NCI-H1436 (cell line): ENCODE data around the gene TEKT3.

Experiments used
- DNase-seq: peaks from one replicate; lab custom pipeline; 2025; lab: John Stamatoyannopoulos, UW

TEKT3 gene

DNA sequence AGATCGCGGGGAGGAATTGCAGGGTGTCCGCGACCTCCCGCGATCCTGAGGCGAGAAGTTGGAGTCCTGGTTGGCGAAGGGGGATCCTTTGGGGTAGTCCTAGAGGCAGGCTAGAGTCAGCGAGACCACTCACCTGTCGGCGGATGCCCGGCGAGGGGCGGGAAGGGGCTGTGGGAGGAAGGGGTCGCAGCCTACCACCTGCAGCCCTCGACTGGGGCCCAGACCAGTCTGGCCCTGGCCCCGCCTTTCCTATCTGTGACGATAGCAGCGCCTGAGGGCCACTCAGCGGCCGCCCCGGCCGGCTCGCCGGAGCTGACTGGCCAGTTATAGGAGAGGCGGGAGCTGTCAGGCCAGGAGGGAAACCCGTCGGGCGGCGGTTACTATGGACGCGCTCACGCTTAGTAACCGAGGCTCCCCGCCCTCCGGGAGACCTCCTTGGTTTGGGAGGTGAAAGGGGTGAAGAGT, at the start of gene TEKT3:
Gene TEKT3, minus strand, starts transcription at position 213 of the 465 bp plus-strand sequence. CDS start 10,012 bp downstream, outside the sequence.
- no peak for DNase-seq

DNA sequence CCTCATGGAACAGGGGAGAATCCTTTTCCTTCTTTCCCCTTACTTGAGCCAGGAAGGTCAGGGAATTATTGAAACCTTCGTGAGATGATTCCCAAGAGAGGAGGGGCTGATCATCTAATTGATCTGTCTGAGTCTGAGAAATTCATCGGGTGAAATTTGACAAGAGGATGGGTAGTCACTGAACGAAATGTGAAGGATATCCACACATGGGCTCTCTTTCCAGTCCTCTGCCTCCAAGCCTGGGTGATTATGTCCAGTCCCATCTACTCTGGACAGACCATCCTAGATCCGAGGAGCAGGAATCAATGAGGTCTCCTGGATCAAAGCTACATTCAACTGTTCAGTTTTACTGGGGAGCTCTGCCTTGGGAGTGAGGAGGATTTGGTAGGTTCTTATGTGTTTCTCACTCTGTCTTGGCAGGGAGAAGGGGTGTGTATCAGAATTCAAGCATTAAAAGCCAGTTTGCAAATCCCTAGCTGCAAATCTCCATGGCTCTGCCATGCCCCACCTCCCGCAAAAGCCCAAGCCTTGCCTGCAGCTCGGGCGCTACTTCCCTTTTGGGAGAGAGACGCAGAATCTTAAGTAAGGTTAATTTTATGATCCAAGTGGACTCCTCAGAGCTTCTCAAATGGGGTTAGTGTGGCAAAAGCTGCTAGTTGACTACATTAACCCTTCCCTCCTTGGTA, 47.1 kb upstream of the TEKT3 start:
- no peak for DNase-seq

DNA sequence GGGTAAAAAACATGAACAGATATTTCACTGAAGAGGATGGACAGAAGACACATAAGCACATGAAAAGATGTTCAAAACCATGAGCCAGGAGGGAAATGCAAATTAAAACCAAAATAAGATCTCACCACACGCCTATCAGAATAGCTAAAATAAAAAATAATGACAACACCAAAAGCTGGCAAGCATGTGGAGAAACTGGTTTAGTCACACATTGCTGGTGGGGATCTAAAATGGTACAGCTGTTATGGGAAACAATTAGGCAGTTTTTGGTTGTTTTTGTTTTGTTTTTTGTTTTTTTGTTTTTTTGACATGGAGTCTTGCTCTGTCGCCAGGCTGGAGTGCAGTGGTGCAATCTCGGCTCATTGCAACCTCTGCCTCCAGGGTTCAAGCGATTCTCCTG, 44.7 kb upstream of the TEKT3 start:
- DNase-seq, result no peak

DNA sequence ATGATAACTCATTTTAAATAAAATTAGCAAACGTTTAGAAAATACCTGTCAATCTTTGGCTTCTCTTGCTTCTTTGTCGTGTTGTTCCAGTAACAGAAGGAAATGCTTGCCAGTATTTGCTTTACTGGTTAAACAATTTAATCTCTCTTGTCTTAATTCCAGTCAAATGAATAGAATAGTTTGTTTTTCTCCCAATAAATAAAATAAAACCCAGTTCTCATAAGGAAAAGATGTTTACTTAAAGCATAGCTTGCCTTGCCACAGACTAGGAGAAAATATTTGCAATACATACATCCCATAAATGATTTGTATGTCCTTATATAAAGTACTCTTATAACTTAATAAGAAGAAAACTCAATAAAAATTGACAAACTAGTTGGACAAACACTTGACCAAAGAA, 43.9 kb upstream of the TEKT3 start:
- DNase-seq, result no peak

DNA sequence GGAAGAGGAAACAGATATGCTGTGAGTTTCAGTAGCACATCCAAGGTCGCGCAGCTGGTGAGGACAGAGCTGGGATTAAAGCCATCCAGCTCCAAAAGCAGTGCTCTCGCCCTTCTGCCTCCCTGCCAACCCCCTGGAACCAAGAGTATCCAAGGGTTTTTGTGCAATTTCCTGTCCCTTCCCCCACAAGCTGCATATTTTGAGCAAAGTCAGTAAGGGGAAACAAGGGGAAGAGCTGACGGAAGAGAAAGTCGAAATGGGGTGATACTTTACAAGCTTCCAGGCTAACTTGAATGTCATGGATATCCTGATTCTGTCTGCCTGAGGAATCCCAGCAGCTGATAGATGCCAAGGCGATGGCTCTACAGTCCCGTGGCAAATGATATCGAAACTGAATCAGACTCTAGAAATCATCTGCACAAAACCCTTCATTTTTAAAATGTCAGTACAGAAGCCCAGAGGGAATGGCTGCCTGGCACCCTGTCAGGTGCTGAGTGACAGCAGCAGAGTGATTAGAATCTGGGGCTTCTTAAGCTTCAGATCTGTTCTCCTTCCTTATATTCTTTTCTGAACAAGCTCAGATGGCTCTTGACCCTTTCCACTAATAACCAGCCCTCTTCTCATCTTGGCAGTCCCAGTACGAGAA, 42.9 kb upstream of the TEKT3 start:
- no peak for DNase-seq

DNA sequence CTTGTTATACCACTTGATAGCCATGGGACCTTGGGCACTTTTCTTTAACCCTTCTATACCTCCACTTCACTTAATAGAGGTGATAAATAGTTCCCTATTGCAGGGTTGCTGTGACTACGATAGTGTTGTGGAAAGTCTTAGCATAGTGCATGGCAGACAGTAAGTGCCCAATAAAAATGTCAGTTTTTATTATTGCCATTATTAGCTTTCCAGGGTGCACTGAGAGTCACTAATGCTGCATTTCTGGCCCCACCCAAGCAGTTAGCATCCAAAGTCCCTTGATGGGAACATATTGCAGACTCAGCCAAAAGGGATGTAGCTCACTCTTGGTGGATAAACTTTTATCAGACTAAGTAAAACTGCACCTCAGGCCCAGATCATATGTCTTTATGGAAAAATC, 41.5 kb upstream of the TEKT3 start:
- no peak for DNase-seq

DNA sequence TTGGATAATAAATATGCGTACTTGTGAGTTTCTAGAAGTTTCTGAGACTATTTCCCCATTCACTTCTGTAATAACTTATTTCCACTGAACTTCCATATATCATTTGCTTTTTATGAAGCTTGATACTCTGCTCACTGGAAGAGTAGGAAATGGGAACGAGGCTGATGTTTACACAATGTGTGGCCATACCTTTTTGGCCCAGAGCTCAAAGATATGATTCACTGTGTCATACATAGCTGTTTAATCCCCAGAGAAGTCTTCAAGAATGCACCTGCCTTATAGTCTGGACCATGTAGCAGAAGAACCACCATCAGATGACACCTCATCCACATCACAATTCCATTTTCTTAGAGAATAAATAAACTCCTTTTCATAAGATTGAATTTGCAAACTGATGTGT, 40.3 kb upstream of the TEKT3 start:
- no peak for DNase-seq

DNA sequence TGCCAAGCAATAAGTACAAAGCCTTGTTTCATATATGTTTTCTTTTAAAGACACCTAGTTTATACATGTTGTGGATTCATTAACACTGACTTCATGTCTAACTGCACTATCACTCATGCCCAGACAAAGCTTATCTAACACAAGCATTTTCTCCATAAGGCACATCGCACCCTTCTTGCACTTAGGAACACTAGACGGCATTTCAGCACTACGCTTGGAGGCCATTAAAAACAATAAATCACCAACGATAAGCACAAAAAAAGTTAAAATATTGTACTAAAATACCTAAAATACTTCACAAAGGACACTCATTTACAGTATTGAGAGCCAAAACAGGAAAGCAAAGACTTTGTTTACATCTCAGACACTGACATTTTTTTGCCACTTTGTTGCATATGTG, 39.0 kb upstream of the TEKT3 start:
- no peak for DNase-seq

DNA sequence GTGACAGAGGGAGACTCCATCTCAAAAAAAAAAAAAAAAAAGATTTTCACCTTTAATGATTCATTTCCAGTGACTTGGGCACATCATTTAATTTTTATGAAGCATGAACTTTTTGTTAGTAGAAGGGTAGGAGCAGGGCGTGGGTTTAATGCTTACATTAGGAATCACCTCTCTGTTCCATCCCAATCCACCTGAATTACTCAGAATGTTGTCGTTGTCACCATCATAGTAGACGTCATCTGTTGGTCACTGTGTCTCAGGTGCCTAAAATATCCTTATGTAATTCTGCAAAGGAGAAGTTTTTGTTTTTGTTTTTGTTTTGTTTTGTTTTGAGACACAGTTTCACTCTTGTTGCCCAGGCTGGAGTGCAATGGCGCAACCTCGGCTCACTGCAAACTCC, 38.3 kb upstream of the TEKT3 start:
- DNase-seq, result no peak

DNA sequence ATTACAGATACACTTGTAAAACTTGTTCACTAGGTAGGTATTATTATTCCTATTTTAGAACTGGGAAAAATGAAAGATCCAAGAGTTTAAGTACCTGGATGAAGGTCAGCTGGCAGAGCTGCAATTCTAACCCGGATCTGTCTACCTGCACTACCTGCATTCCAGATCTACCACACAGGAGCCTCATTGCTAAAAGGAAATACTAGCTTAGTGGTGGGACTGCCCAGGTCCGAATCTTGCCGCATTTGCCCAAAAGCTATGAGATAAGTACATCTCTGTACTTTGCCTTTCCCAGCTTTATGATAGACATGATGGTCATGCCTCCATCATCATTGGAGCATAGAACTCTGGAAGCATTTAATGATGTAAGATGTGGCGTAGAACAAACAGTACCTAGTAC, 36.8 kb upstream of the TEKT3 start:
- no peak for DNase-seq

DNA sequence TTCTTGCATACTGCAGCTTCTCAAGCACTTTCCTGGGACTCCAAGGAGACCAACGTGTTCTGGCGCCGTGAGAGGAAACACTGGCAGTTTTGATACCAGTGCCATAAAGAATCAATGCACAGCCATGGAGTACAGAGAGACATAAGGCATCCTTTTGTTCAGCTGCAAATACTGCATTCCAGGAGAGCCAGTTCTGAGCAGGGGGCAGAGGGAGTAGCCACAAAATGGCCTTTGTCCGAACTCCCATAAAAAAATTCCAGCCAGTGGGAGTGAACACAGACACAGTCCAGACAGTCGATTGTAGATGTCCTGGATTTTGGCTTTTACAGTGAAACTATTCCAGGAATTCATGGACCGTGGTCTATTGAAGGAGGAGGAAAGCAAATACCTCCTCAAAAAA, 36.2 kb upstream of the TEKT3 start:
- DNase-seq, result no peak

DNA sequence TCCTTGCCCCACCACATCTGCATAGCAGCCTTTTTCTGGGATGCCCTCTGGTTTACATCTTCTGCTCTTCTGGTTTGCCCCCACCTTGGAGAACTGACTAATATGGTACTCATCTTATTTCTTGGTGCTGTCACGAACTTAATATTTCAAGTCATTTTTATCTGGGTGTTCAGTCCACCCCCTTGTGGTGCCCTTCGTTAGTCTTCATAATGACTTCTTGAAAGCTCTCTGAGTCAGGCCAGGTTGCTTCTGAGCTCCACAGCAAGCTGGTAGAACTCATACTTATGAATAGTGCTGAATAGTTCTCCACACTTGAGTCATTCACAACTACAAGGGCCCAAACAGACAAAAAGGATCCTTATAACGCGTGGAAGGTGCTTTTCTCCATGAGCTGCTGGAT, 35.8 kb upstream of the TEKT3 start:
- DNase-seq, result no peak

DNA sequence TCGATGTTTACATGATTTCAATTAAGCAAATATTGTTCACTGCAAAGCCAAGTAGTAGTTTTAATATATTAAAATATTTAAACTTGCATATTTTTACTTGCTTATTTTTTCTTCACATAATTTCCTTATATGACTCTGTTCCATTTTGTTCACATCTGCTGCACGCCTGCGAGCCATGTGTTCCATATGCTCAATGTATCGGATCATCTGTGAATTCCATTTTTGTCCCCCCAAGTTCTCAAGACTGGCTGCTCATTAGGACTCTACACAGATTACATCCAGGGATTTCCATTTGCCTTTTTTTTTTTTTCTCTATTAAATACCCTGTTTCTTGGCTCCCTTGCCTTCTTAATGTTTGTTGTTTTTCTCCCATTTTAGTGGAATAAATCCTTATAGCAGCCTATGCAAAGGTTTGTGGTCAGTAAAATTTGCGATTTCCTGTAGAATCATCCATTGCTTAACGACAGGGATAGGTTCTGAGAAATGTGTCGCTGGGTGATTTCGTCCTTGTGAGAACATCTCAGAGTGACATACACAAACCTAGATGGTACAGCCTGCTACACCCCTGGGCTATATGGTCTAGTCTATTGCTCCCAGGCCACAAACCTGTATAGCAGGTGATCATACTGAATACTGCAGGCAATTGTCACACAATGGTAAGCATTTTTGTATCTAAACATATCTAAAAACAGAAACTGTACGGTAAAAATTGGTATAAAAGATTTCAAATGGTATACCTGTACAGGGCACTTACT, 30.2 kb upstream of the TEKT3 start:
- DNase-seq, result no peak

DNA sequence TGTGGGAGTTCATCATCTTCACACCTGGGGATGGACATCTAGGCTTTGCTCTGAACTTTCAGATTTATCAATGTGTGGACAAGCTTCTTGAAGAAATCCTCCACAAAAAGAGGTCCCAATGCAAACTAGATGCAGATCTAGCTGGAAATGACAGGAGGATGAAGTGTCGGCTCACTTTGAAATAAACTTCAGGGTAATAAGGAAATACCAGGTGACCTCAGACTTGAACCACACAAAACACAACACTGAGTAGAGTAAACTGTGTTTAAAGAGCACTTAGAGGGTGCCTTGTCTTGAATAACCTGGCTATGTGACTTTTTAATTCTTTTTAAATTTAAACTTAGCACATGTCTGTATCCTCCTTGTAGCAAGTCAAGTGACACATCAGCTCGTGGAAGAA, 27.2 kb upstream of the TEKT3 start:
- DNase-seq, result no peak

DNA sequence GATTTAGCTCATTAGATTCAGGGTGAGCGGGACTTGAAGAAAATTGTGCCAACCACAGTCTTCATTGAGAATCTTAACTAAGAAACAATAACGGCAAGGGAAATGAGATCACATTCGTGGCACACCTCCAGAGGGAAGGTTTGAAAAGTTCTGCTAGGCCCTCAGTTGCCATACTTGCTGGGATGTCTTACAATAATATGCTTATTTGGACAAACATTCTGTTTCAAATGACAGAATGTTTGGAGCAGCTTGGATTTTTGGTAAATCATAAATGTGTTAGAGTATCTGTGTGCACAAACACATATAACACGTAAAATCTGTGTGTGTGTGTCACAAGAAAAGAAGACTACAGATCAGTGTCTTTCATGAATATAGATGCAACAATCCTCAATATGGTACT, 24.6 kb upstream of the TEKT3 start:
- DNase-seq, result no peak

DNA sequence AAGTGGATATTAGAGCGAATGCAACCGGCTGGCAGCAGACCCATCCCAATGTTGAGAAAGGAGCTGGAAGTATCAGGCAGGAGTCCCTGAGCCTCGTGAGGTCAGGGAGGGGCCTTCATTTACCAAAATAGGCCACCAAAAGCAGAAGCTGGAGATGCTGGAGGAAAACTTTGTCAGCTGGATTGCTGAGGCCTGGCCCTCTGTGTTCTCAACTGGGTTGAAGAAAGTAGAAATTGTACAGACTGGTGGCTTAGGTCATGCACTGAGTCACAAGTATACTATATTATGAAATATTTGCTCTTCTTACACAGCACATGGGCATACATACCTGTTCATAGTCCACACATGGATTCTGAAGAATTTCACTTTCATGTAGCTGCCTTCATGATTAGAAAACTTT, 23.2 kb upstream of the TEKT3 start:
- DNase-seq, result no peak

DNA sequence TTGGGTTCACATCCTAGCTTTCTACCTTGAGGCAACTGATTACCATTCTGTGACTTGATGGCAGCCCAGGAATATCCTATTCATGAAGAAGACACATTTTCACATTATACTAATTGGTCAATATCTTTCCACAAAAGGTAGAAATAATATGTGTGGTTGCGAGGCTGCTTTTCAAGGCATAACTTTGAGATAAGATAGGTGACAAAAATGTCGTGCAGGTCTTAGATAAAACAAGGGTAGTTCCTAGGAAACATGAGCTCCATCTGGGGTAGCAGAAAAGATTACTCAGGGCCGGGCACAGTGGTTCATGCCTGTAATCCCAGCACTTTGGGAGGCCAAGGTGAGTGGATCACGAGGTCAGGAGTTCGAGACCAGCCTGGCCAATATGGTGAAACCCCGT, 22.3 kb upstream of the TEKT3 start:
- no peak for DNase-seq

DNA sequence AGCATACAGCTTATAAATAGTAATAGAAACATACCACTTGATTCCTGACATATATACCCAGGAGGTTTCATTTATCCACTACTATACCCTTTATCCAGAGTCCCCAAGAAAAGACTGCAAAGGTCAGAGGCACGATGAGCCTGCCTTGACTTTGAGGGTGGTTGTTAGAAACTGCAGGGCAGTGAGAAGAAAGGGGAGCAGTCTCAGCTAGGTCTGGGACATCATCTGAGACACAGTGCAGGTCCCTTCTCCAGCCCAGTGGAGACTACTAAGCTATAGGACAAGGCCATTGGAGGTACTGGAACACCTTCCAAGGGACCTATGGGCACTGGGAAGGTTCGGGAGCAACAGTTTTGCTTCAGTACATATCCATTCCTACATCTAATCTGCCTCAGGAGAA, 20.2 kb upstream of the TEKT3 start:
- no peak for DNase-seq

DNA sequence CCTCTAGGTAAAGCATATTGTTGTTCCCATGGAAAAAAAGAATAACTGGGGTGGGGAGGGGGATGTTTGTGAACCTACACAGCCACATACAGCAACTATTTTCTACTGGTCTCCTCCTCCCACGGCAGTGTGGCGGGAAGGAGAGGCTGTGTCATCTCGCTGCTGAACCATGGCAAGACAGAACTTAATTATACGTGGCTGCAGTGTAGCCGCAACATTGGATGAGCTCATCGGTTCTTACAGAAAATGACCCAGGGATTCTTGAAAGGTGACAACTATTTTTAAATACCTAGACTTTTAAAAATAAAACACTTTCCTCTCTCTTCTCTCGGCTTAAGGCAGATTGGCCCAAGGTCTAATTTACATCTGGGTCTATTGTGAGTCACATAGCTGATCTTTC, 19.8 kb upstream of the TEKT3 start:
- no peak for DNase-seq

DNA sequence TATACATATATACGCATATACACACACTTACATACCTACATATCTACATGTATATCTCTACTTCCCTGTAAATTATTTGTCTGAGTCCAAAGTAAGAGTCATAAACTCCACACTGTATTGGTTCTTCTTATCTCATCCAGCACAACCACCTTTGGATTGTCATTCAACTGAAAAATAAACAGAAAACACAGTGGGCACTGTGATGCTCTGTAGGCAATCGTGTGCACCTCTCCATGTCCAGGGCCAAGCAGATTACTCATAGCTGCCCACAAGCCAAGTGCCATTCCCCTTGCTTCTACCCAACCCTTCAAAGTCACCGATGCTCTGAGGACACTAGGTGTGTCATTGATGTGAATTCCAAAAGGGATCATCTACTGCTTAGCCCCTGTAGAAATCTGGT, 12.9 kb upstream of the TEKT3 start:
- no peak for DNase-seq

DNA sequence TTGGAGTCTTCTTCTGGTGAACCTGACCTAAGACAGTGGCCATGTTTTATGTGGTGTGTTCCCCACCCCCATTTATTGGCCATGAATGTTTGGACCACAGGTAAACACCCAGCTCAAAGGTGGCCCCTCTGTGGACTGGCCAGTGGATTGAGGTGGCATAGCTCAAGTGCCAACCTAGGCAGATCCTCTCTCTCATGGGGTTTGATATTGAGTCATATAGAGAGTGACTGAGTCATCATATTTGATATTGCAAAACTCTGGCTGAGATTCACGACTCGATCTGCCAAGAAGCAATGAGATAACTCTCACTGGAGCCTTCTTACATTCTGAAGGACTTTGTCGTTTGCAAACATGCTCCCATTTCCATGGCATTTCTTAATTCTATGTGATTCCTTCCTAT, 10.5 kb upstream of the TEKT3 start:
- DNase-seq, result no peak

DNA sequence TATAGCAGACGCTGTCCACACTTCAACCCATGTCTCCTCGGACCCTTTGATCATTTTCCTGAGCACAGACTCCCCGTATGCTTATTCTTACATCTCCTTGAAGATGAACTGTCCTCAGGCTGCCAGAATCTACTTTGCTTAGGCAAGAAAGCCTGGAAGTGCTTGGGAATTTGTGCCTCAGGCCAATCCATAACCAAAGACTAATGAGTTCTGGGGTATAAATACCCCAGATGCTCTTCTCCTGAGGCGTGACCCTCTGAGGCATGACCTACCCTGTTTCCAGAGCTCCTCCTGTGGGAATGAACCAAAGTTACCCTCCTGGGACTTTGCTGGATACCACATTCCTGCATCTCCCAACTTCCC, 10.1 kb upstream of the TEKT3 start:
- DNase-seq, result no peak

DNA sequence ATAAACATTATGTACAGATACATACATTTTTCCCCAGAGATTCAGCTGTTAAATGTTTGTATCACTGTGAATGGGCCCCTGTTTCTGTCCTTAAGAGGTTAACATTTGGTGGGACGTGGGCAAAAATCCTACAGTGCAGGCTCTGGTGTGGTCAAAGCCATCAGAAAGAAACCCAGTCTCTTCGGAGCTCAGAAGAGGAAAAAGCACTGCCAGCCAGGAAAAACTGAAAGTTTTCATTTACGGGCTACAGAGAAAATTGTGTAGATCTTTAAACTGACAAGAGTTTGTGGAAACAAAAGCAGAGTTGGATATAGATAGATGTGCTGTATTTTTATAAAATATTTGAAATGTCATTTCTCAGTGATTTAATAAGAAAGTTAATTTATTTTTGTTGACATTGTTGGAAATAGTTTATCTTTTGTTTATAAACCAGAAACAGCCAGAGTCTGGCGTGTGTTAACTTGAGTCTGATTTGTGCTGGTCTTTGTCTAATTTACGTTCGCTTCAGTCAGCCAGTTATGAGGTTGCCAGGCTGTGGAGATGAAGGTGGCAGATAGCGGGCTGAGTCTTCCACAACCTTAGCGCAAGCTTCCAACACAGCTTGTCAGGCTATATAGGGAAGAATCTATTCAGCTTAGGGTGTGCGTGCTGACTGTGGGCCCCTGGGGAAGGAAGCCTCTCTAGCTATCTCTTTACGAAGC, 9.5 kb upstream of the TEKT3 start:
- DNase-seq, result no peak
